HepG2 (cell line): ENCODE measurements around the gene PYGO2. TPM values are rescaled to one million over a fixed set of nuclear protein-coding genes. Genes with fewer than 3 reads are reported as not detected.

Source experiments
- ATF7 ChIP-seq, 2 experiments: fragments of 450-650 bp in 1 of 2; sonication (generic) in 1 of 2; formaldehyde crosslinking in 1 of 2; IDR thresholded peaks; 2 replicates each; pipeline versions ENCODE4 v1.4.0 to v1.6.1; 2016 to 2020; ENCODE audit warnings: antibody characterized with exemption in 1 of 2, mild to moderate bottlenecking in 1 of 2, missing genetic modification reagents in 1 of 2
- HMGA1 ChIP-seq: sonication (generic); formaldehyde crosslinking; conservative IDR thresholded peaks from 2 replicates; pipeline ENCODE4 v1.4.0; 2020; ENCODE audit warnings: missing genetic modification reagents
- IRX3 ChIP-seq: sonication (generic); formaldehyde crosslinking; IDR thresholded peaks from 2 replicates; pipeline ENCODE4 v1.8.1; 2023; ENCODE audit warnings: mild to moderate bottlenecking, low read depth, missing genetic modification reagents, borderline replicate concordance
- NCOA1 ChIP-seq: sonication (generic); formaldehyde crosslinking; IDR thresholded peaks from 2 replicates; pipeline ENCODE4 v1.9.0; 2021; ENCODE audit warnings: missing genetic modification reagents
- NR2F2 ChIP-seq: IDR thresholded peaks from 2 replicates; pipeline ENCODE4 v1.6.1; 2012; ENCODE audit warnings: low read depth, inconsistent platforms, borderline replicate concordance
- RORA ChIP-seq: sonication (generic); formaldehyde crosslinking; IDR thresholded peaks from 2 replicates; pipeline ENCODE4 v1.5.0; 2020; ENCODE audit warnings: mild to moderate bottlenecking, missing genetic modification reagents, moderate library complexity
- ZFP36L2 ChIP-seq: sonication (generic); formaldehyde crosslinking; IDR thresholded peaks from 2 replicates; pipeline ENCODE4 v1.4.0; 2020; ENCODE audit warnings: missing genetic modification reagents
- ZNF160 ChIP-seq: sonication (generic); formaldehyde crosslinking; IDR thresholded peaks from 2 replicates; pipeline ENCODE4 v1.8.0; 2022; ENCODE audit warnings: mild to moderate bottlenecking, inconsistent platforms, missing genetic modification reagents
- ZNF274 ChIP-seq: sonication (generic); formaldehyde crosslinking; IDR thresholded peaks from 2 replicates; pipeline ENCODE4 v1.5.1; 2020; ENCODE audit warnings: mild to moderate bottlenecking, missing genetic modification reagents
- ZNF720 ChIP-seq: sonication (generic); formaldehyde crosslinking; IDR thresholded peaks from 2 replicates; pipeline ENCODE4 v1.4.0; 2020; ENCODE audit warnings: missing genetic modification reagents
- polyA plus RNA-seq, 8 experiments: library from polyadenylated mRNA; depleted of rRNA in 3 of 8; stranded (reverse) in 7 of 8; unstranded in 1 of 8; fragments of >200 nt; fragmentation: Illumina TruSeq in 4 of 8; extraction: Trizol in 4 of 8; gene quantifications; 2 replicates each; pipeline versions ENCODE4 v1.2.1 to v1.2.3, GENCODE V29; 2011 to 2016; ENCODE audit warnings: low read depth in 4 of 8, missing spikeins in 1 of 8, mixed read lengths in 1 of 8; ENCODE audit not compliant: insufficient read depth in 1 of 8
- total RNA-seq, 5 experiments: library from RNA; depleted of rRNA; stranded (reverse); fragments of >200 nt; fragmentation: Illumina TruSeq; extraction: Trizol; gene quantifications; 2 replicates each; pipeline ENCODE4 v1.2.3, GENCODE V29; 2016; ENCODE audit warnings: low read depth in 1 of 5
- TF ChIP-seq, protein P1 (sequence below): IDR thresholded peaks from 2 replicates; pipeline ENCODE4 v1.6.1; 2018; ENCODE audit warnings: missing genetic modification reagents
- TF ChIP-seq, protein P2 (sequence below): sonication (generic); formaldehyde crosslinking; IDR thresholded peaks from 2 replicates; pipeline ENCODE4 v1.9.0; 2021; ENCODE audit warnings: missing genetic modification reagents, borderline replicate concordance
- TF ChIP-seq, protein P3 (sequence below): IDR thresholded peaks from 2 replicates; pipeline ENCODE4 v1.6.1; 2012; ENCODE audit warnings: inconsistent platforms
- TF ChIP-seq, protein P4 (sequence below): sonication (generic); formaldehyde crosslinking; IDR thresholded peaks from 2 replicates; pipeline ENCODE4 v1.4.0; 2020; ENCODE audit warnings: missing genetic modification reagents, borderline replicate concordance
- TF ChIP-seq, protein P5 (sequence below): sonication (generic); formaldehyde crosslinking; IDR thresholded peaks from 2 replicates; pipeline ENCODE4 v1.5.0; 2020; ENCODE audit warnings: missing genetic modification reagents
- TF ChIP-seq, protein P6 (sequence below): sonication (generic); formaldehyde crosslinking; conservative IDR thresholded peaks from 2 replicates; pipeline ENCODE4 v1.8.0; 2022; ENCODE audit warnings: low read depth, missing genetic modification reagents

The PYGO2 gene
- total and polyA plus RNA-seq, 2 of the 13 experiments (the other 11 are each of a cell fraction or from before 2014, with no cell fraction given): 20.3 to 21.8 TPM

DNA sequence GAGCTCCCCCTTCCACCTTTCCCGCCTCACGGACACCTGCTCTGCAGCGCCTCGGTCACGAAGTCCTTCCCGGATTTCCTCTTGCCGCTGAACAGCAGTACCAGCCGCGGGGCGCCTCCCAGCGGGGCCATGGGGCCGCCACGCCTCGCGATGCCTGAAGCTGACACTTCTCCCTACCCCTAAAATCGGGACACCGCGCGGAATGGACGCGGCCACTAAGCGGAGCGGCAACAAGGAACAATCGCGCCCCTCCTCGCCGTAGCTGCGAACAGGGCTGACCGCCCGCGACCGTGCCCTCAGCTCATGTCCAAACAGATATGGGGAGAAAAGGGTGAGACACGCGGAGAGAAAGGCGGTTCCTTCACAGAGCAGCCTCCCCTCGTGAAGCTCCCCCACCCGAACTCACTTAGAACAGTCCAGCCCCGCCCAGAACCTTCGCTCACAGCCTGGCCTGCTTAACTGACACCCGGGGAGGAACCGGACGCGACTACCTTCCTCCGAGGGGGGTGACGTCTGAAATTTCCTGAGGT is 25.0 kb downstream of the PYGO2 start, which contains the start of gene PMVK (continued):
- TF ChIP-seq, protein P1, sequence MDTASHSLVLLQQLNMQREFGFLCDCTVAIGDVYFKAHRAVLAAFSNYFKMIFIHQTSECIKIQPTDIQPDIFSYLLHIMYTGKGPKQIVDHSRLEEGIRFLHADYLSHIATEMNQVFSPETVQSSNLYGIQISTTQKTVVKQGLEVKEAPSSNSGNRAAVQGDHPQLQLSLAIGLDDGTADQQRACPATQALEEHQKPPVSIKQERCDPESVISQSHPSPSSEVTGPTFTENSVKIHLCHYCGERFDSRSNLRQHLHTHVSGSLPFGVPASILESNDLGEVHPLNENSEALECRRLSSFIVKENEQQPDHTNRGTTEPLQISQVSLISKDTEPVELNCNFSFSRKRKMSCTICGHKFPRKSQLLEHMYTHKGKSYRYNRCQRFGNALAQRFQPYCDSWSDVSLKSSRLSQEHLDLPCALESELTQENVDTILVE: peak; percentile 92
- TF ChIP-seq ZFP36L2 (CRISPR knock-in tag): peak; percentile 94
- peak; percentile 99 for TF ChIP-seq IRX3 (CRISPR knock-in tag)
- TF ChIP-seq ATF7 (IDR thresholded peaks at IDR 0.05): no peak; the same call in 1 of the 2 replicates
- peak; percentile 96 for TF ChIP-seq ATF7 (CRISPR knock-in tag; IDR thresholded peaks at IDR 0.05)
- TF ChIP-seq NCOA1: peak; percentile 94; the same call in 1 of the 2 replicates
- no peak for TF ChIP-seq NR2F2
- peak; percentile 97; the same call in 1 of the 2 replicates for TF ChIP-seq ZNF160 (CRISPR knock-in tag)
- TF ChIP-seq ZNF274: peak; percentile 99
- TF ChIP-seq HMGA1 (CRISPR knock-in tag): no peak
- TF ChIP-seq, protein P2, sequence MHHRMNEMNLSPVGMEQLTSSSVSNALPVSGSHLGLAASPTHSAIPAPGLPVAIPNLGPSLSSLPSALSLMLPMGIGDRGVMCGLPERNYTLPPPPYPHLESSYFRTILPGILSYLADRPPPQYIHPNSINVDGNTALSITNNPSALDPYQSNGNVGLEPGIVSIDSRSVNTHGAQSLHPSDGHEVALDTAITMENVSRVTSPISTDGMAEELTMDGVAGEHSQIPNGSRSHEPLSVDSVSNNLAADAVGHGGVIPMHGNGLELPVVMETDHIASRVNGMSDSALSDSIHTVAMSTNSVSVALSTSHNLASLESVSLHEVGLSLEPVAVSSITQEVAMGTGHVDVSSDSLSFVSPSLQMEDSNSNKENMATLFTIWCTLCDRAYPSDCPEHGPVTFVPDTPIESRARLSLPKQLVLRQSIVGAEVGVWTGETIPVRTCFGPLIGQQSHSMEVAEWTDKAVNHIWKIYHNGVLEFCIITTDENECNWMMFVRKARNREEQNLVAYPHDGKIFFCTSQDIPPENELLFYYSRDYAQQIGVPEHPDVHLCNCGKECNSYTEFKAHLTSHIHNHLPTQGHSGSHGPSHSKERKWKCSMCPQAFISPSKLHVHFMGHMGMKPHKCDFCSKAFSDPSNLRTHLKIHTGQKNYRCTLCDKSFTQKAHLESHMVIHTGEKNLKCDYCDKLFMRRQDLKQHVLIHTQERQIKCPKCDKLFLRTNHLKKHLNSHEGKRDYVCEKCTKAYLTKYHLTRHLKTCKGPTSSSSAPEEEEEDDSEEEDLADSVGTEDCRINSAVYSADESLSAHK: peak; percentile 85; the same call in 1 of the 2 replicates
- TF ChIP-seq, protein P3, sequence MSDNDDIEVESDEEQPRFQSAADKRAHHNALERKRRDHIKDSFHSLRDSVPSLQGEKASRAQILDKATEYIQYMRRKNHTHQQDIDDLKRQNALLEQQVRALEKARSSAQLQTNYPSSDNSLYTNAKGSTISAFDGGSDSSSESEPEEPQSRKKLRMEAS: peak; percentile 100
- TF ChIP-seq RORA (CRISPR knock-in tag): no peak
- TF ChIP-seq, protein P4, sequence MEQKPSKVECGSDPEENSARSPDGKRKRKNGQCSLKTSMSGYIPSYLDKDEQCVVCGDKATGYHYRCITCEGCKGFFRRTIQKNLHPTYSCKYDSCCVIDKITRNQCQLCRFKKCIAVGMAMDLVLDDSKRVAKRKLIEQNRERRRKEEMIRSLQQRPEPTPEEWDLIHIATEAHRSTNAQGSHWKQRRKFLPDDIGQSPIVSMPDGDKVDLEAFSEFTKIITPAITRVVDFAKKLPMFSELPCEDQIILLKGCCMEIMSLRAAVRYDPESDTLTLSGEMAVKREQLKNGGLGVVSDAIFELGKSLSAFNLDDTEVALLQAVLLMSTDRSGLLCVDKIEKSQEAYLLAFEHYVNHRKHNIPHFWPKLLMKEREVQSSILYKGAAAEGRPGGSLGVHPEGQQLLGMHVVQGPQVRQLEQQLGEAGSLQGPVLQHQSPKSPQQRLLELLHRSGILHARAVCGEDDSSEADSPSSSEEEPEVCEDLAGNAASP (CRISPR knock-in tag): no peak; the same call in none of the 2 replicates
- TF ChIP-seq, protein P5, sequence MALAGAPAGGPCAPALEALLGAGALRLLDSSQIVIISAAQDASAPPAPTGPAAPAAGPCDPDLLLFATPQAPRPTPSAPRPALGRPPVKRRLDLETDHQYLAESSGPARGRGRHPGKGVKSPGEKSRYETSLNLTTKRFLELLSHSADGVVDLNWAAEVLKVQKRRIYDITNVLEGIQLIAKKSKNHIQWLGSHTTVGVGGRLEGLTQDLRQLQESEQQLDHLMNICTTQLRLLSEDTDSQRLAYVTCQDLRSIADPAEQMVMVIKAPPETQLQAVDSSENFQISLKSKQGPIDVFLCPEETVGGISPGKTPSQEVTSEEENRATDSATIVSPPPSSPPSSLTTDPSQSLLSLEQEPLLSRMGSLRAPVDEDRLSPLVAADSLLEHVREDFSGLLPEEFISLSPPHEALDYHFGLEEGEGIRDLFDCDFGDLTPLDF: peak; percentile 74; the same call in 1 of the 2 replicates
- TF ChIP-seq, protein P6, sequence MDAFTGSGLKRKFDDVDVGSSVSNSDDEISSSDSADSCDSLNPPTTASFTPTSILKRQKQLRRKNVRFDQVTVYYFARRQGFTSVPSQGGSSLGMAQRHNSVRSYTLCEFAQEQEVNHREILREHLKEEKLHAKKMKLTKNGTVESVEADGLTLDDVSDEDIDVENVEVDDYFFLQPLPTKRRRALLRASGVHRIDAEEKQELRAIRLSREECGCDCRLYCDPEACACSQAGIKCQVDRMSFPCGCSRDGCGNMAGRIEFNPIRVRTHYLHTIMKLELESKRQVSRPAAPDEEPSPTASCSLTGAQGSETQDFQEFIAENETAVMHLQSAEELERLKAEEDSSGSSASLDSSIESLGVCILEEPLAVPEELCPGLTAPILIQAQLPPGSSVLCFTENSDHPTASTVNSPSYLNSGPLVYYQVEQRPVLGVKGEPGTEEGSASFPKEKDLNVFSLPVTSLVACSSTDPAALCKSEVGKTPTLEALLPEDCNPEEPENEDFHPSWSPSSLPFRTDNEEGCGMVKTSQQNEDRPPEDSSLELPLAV (CRISPR knock-in tag): peak; percentile 97
- TF ChIP-seq ZNF720: 0 out of 2 replicates have a peak, but pooled peaks have one; percentile 57
